ENCODE measurements around the gene PIGS. TPM values are rescaled to one million over a fixed set of nuclear protein-coding genes. Genes with fewer than 3 reads are reported as not detected.
"Not testable (repeated sequence)": the region's sequence is repeated elsewhere in the genome, so short reads cannot be mapped to it uniquely, and the experiment has no call there.

Gene PIGS
- total RNA-seq (21.1 TPM), polyA plus RNA-seq (64.4 TPM)

DNA sequence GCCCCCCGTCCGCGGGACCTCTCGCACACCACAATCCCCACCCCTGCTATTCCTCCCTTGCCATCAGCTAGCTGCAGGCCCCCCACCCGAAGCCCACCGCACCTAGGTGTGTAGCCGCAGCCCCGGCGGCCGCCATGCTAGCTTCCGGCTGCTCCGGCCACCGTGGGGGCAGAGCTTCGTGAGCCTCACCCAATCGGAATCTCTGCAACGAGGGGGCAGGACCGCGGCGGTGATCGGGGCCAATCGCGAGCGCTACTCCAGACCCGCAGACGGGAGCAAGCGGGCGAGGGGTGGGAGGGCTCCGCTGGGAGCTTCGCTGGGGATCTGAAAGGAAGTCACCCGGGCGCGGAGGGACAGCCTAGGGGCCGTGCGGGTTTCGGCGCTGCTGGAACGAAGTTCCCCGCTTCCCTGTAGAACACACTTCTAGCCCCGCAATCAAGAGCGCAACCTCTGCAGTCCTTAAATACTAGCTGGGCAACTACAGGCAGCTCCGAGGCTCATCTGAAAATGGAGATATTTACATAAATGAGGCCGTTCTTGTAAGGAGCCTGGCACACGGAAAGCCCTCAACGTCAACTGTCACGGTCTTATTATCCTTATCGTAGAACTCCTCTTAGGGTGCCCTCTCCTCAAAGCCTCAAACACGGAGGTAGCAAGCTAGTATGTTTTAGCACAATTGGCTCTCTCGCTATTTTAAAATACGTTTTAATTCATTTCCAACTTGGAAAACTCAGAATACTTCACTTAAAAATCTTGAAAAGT is at the start of gene PIGS:
Gene PIGS, minus strand, starts transcription at position 164 of the 762 bp plus-strand sequence. Its CDS starts 28 bp downstream, at position 136.
- Histone ChIP-seq H3K27ac (ENCODE audit: low read depth) (peak within 1 kb of the TSS; percentile 57), H3K36me3 (ENCODE audit: insufficient read depth) (no peaks in the 10 kb centered on the region), H3K4me3 (ENCODE audit: low read depth, low read length) (peak within 1 kb of the TSS; percentile 84), H3K4me1 (ENCODE audit: insufficient read depth) (no peaks in the 10 kb centered on the region)
- WGBS = under 1% methylated on average over 49 of the region's 49 CpGs
- peak; percentile 78 for DNase-seq (ENCODE audit: extremely low spot score)

DNA sequence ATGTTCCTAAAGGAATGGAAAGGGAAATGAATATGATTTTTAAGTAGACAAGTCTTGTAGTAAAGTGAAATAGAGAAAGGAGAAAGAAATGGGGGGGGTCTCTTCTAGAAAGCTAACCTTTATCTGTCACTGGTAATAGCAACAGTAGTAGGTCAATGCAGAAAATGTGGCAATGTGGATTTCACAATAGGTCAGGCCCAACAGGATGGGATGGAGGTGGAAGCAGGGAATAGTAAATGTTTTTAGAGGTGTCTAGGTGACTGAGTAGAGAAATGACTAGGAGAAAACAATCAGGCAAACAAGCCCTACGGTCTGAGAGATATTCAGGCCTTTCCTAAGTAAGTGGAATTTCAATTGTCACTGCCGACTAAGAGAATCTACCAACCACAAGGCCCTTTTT is 48.7 kb upstream of the PIGS start:
- 86% methylated on average over 2 of the region's 2 CpGs for WGBS
- no peak overlapping the region for H3K27ac ChIP-seq (ENCODE audit: low read depth)
- H3K36me3 ChIP-seq (ENCODE audit: insufficient read depth) = peaks cover 6% of the 10 kb centered on the region
- no peak for DNase-seq (ENCODE audit: extremely low spot score)
- no peaks in the 10 kb centered on the region for H3K4me1 ChIP-seq (ENCODE audit: insufficient read depth)
- H3K4me3 ChIP-seq (ENCODE audit: low read depth, low read length) = no peak overlapping the region

DNA sequence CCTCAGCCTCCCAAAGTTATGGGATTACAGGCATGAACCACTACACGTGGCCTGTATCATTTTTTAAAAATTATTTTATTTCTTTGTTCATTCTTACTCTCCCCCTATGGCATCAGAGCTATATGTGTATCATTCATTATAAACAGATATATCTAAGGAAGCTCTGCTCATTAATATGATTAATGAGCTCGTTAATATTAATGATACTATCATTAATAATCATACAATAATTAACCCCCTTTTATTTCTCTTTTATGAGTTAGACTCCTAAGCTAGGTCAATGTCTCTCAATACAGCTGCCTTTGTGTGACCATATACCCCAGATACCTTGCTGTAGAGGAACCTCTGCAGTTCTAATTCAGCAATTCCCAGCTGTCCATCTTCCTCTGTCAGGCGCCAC is 47.1 kb upstream of the PIGS start:
- Histone ChIP-seq H3K36me3 (ENCODE audit: insufficient read depth) (peaks cover 7% of the 10 kb centered on the region), H3K4me1 (ENCODE audit: insufficient read depth) (no peaks in the 10 kb centered on the region), H3K27ac (ENCODE audit: low read depth) (no peak overlapping the region), H3K4me3 (ENCODE audit: low read depth, low read length) (no peak overlapping the region)
- no peak for DNase-seq (ENCODE audit: extremely low spot score)
- 95% methylated on average over 3 of the region's 3 CpGs for WGBS

DNA sequence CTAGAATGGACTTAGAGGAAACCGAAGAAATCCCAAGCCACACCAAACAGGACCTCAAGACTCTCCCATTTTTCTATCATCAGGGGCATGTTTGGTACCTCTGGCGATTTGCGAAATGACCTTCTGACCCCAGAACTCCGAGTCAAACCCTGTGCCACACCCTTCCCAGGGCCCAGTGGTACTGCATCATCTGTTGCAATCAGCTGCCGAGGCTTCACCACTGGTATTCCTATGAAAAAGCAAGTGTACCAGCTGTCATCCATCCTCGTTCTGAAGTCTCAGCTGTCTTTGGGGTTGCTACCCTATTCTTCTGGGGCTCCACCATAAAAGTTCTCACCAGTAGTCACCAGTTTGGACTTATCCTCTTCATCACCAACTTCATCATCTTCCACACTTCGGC is 45.0 kb upstream of the PIGS start:
- Histone ChIP-seq H3K4me3 (ENCODE audit: low read depth, low read length) (no peak overlapping the region), H3K36me3 (ENCODE audit: insufficient read depth) (peaks cover 7% of the 10 kb centered on the region), H3K4me1 (ENCODE audit: insufficient read depth) (no peaks in the 10 kb centered on the region), H3K27ac (ENCODE audit: low read depth) (no peak overlapping the region)
- no peak for DNase-seq (ENCODE audit: extremely low spot score)
- 83% methylated on average over 7 of the region's 7 CpGs for WGBS

DNA sequence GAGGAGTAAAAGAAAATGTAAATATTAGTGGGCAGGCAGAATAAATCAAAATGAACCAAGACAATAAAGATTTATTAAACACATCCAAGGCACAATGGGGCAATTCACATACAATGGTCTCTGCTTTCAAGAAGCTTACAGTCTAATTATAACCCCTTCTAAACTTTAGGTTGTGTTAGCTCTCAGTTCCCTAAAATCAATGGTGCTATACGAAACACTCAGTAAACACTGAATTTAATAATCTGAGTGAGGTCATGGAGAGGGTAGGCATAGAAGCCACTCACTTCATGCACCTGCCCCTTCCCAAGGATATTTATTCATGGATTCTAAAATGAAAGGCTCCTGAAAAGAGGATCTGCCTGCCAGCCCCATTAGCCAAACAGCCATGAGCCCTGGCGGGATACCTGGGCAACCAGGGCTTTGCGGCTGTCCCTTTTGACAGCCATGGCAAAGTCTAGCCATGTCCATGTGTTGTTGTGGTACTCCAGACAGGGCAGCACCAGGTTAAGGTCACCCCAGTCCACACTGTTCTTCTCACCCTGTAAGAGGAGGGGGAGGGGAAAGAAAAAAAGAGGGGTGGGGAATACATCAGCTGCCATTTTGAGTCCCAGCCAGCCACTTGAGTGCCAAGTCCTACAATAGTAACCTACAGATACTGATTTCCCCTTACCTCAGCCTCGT is 44.1 kb upstream of the PIGS start:
- WGBS = 90% methylated on average over 4 of the region's 4 CpGs
- Histone ChIP-seq H3K4me3 (ENCODE audit: low read depth, low read length) (no peak overlapping the region), H3K27ac (ENCODE audit: low read depth) (no peak overlapping the region), H3K36me3 (ENCODE audit: insufficient read depth) (peaks cover 3% of the 10 kb centered on the region), H3K4me1 (ENCODE audit: insufficient read depth) (no peaks in the 10 kb centered on the region)
- DNase-seq (ENCODE audit: extremely low spot score) = no peak

DNA sequence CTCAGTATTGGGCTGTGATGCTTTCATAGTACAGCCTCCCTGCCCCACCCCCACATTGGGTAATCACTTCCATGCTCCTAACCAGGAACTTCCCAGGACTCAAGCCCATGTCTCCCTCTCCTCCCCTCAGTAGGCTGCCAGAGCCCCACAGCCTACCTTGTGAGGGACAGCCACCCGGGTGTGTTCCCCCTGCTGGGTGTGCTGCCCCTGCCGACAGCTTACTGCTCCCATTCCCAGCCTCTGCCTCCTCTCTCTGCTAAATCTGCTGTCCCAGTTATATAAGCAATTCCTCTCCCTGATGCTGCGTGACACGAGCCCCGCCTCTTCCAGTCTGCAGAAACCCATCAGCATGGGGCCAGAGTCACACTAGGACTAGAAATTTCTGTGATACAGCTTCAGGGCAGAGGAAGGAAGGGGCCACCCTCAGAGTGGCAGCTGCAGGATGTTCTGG is 42.6 kb upstream of the PIGS start, which contains the start of gene RSKR:
Gene RSKR, minus strand, starts transcription at position 255 of the 451 bp plus-strand sequence. Its CDS starts 24 bp downstream, at position 231.
- H3K36me3 ChIP-seq (ENCODE audit: insufficient read depth) = peaks cover 3% of the 10 kb centered on the region
- WGBS = 74% methylated on average over 5 of the region's 5 CpGs
- DNase-seq (ENCODE audit: extremely low spot score) = no peak
- no peak within 1 kb of the TSS for H3K27ac ChIP-seq (ENCODE audit: low read depth)
- H3K4me1 ChIP-seq (ENCODE audit: insufficient read depth) = no peaks in the 10 kb centered on the region
- no peak within 1 kb of the TSS for H3K4me3 ChIP-seq (ENCODE audit: low read depth, low read length)

DNA sequence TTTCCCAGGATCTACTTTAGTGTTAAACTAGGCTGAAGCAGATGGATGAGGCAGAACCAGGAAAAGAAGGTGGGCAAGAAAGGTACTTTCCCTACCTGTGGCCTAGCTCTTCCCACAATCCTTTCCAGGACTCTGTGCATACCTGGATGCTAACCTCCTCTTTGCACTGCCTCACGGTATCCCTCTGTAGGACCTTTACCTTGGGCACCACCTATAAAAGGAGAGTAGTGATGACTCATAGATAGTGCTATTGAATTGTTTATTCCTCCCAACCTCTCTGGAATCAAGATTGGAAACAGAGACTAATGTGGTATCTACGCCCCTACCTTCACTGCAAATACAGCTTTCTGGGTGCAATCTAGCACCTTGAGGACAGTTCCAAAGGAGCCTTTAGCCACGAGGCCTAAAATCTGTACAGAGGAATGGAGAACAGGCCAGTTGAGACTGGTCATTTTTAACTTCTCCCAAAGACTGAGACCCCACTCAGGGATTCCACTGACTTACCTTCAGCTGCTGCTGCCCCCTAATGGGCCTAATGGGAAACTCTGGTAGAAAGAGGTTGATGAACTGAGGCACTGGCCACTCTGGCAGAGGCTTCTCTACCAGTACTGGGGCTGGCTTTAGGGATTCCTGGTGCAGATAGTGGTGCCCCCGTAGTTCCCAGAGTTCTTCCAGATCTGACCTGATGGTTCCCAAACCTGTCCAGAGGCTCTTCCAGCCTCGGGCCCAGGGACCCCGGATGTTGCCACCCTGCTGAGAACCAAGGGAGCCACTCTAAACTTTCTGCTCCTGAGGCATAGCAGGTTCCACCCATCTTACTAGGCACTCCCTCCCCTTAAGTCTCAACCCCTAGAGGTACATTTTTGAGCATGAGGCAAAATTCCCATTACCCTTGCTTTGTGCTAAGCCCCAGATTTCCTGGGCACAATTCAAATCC is 41.9 kb upstream of the PIGS start:
- peaks cover 1% of the 10 kb centered on the region for H3K36me3 ChIP-seq (ENCODE audit: insufficient read depth)

DNA sequence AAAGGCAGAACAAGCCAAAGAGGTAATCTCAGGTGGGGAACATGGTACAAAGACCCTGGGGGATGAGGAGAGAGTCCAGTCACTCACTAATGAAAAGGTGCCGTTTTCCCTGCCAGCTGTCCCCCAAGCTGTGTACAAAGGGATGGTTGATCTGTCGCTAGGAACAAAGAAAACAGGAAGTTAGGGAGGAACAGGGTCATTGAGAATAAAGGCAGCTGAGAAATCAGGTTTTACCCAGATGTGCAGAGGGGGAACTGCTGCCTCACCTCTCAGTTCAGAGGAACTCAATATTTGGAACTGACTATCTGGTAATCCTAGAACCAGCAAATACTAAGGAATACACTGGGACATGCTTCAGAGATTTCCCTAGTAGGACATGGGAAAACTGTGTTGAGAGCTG is 41.2 kb upstream of the PIGS start:
- Histone ChIP-seq H3K36me3 (ENCODE audit: insufficient read depth) (peaks cover 1% of the 10 kb centered on the region), H3K27ac (ENCODE audit: low read depth) (no peak overlapping the region), H3K4me1 (ENCODE audit: insufficient read depth) (no peaks in the 10 kb centered on the region), H3K4me3 (ENCODE audit: low read depth, low read length) (no peak overlapping the region)
- DNase-seq (ENCODE audit: extremely low spot score) = no peak
- WGBS = 72% methylated on average over 2 of the region's 2 CpGs

More for the DNA sequence above, 41.9 kb upstream of the PIGS start:
- no peaks in the 10 kb centered on the region for H3K4me1 ChIP-seq (ENCODE audit: insufficient read depth)
- no peak overlapping the region for H3K27ac ChIP-seq (ENCODE audit: low read depth)
- H3K4me3 ChIP-seq (ENCODE audit: low read depth, low read length) = no peak overlapping the region
- 76% methylated on average over 6 of the region's 6 CpGs for WGBS
- DNase-seq (ENCODE audit: extremely low spot score) = no peak

DNA sequence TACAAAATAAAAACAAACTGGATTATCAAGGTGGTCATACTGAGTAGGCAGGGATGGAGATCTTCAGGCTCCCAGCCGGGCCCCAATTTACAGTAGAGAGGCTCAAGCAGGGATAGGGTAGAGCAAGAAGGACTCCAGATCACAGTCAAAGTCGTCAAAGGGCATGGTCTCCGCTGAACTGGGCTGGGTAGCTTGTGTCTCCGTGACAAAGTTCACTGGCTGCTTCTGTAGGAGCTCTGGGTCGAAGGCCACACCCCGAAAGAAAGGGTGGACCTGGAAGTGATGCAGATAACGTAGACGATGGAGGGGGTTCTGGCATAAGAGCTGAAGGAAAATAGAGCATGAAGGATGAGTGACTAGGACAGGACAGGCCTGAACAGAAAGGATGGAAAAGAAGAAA is 39.1 kb upstream of the PIGS start:
- H3K4me1 ChIP-seq (ENCODE audit: insufficient read depth) = no peaks in the 10 kb centered on the region
- no peak overlapping the region for H3K4me3 ChIP-seq (ENCODE audit: low read depth, low read length)
- no peak for DNase-seq (ENCODE audit: extremely low spot score)
- 84% methylated on average over 8 of the region's 8 CpGs for WGBS
- H3K36me3 ChIP-seq (ENCODE audit: insufficient read depth) = peaks cover 1% of the 10 kb centered on the region
- no peak overlapping the region for H3K27ac ChIP-seq (ENCODE audit: low read depth)

DNA sequence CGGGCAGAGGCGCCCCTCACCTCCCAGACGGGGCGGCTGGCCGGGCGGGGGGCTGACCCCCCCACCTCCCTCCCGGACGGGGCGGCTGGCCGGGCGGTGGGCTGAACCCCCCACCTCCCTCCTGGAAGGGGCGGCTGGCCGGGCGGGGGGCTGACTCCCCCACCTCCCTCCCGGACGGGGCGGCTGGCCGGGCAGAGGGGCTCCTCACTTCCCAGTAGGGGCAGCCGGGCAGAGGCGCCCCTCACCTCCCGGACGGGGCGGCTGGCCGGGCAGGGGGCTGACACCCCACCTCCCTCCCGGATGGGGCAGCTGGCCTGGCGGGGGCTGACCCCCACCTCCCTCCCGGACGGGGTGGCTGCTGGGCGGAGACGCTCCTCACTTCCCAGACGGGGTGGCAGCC is 32.7 kb upstream of the PIGS start:
- DNase-seq (ENCODE audit: extremely low spot score); H3K27ac ChIP-seq (ENCODE audit: low read depth): not testable (repeated sequence)

DNA sequence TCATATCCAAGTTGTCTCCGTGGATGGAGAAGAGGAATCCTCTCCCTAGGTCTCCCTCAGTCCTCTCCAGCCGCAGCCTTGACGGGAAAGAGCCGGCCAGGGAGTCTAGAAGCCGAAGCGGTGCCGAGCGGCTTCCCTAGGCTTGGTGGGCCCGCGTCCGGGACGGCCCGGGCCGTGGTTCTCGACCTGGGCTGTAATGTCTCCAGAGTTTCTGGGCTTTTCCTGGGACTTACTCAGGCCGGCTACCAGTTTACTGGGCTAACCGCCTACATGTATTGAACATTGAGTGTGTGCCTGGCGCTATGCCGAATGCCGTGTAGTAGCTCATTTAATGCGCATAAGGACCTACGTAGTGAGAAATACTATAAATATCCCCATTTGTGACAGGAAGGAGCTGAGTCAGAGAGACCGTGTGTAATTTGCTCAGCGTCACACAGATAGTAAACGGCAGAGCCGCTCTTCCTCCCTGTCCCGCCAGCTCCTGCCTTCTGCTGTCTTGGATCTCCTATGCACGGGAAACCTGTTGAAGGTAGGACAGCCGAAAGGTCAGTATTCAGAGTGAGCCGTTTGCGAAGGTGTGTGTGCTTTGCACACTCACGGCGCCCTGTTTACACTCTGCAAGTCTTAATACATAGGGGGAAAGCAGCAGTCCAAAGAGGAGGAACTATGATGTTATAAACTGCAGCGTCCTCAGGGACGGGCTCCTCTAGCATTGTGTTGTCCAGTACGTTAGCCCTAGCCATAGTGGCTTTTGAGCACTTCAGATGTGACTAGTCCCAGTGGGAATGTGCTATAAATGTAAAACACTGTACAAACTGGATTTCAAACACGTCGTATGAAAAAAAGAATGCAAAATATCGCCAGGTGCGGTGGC is 28.2 kb upstream of the PIGS start:
- Histone ChIP-seq H3K4me3 (ENCODE audit: low read depth, low read length) (peak overlapping the region; percentile 38), H3K4me1 (ENCODE audit: insufficient read depth) (peaks cover 1% of the 10 kb centered on the region), H3K27ac (ENCODE audit: low read depth) (peak overlapping the region; percentile 92), H3K36me3 (ENCODE audit: insufficient read depth) (no peaks in the 10 kb centered on the region)
- 5% methylated on average over 40 of the region's 40 CpGs for WGBS
- peak; percentile 42 for DNase-seq (ENCODE audit: extremely low spot score)

More for the DNA sequence above, 32.7 kb upstream of the PIGS start:
- H3K36me3 ChIP-seq (ENCODE audit: insufficient read depth); H3K4me3 ChIP-seq (ENCODE audit: low read depth, low read length); H3K4me1 ChIP-seq (ENCODE audit: insufficient read depth): not testable (repeated sequence)
- 95% methylated on average over 27 of the region's 31 CpGs for WGBS

DNA sequence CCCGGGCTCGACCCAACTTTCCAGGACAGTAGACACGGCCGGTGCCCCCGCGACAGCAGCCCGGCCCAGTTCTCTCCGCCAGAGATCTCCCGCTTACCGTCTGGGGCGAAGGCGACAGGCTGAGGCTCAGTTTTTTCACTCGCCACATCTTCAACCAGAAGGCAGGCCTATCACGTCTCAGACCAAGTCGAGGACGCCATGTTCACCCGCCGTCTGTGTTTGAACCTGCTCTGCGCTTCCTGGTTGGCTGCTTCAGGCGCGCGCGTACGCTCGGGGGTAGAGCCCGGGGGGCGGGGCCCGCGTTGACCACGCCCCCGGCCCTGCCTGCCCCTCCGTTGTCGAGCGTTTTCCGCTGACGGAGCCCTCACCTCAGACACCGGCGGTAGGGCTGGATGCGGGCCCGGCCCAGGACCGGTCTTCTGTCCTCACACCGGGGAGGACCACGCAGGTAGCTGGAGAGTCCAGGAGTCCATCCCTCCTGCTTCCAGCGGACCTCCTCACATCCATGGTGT is 27.5 kb upstream of the PIGS start, which contains the start of gene SPAG5:
Gene SPAG5, minus strand, starts transcription at position 227 of the 512 bp plus-strand sequence. Its CDS starts 79 bp downstream, at position 148.
- peak; percentile 81 for DNase-seq (ENCODE audit: extremely low spot score)
- under 1% methylated on average over 44 of the region's 44 CpGs for WGBS
- peak within 1 kb of the TSS; percentile 92 for H3K27ac ChIP-seq (ENCODE audit: low read depth)

More for the DNA sequence above, 27.5 kb upstream of the PIGS start, which contains the start of gene SPAG5:
- Histone ChIP-seq H3K36me3 (ENCODE audit: insufficient read depth) (no peaks in the 10 kb centered on the region), H3K4me1 (ENCODE audit: insufficient read depth) (peaks cover 1% of the 10 kb centered on the region), H3K4me3 (ENCODE audit: low read depth, low read length) (peak within 1 kb of the TSS; percentile 38)

All from urinary bladder (tissue), 4 donors.